SKM-1 (cell line): Measurements from ENCODE around the gene EDARADD.
"Not testable (repeated sequence)": the region's sequence is repeated elsewhere in the genome, so short reads cannot be mapped to it uniquely, and the experiment has no call there.

Experiments used
- DNase-seq: peaks from one replicate; lab custom pipeline; 2025; ENCODE audit not compliant: unreplicated experiment; lab: John Stamatoyannopoulos, UW

EDARADD gene

DNA sequence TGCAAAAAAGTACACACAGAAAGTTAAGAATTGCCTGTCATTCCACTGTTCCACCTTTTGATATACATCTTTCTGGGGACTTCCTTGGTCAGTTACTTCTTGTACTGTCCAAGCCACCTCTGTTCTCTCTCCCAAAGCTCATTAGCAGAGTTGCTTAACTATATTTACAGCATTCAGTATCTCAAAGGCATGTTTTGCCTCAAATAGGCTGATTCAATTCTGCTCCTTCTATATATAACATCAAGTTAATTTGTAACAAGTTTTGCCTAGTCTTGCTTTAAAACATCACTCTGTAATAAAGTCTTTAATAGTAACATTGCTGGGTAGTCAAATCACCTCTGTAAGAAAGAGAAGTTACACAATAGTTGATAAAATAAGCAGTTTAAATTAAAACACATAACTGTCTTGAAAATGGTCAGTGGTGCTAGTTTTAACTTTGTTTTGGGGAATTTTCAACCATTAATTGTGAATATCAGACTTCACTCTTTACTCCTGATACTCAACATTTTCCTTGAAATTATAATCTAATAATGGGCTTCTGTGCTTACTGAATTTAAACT lies 35.7 kb downstream of the EDARADD start:
- no peak for DNase-seq

DNA sequence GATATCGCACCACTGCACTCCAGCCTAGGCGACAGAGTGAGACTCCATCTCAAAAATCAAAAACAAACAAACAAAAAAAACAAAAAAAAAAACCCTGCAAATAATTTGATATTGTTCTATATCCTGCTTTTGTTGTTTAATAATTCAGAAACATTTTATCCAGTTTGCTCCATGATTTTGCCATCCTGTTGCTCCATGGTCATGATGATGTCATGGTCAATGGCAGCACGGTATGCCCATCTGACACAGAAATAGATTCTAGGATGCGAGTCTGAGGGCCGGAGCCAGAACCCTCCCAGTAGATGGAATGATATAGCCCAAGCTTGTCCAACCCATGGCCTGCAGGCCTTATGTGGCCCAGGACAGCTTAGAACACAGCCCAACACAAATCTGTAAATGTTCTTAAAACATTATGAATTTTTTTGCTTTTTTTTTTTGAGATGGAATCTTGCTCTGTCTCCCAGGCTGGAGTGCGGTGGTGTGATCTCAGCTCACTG lies 39.8 kb downstream of the EDARADD start:
- DNase-seq: no peak

DNA sequence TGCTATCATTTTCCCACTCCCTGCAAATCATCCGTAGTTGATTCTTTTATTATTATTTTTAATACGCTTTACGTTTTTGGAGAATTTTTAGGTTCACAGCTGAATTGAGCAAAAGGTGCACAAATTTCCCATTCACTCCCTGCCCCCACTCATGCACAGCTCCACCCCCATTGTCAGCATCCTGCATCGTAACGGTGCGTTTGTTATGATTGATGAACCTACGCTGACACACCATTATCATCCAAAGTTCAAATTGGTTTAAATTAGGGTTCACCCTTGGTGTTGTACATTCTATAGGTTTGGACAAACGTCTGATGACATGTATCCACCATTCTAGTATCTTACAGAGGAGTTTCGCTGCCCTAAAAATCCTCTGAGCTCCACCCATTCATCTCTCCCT lies 44.5 kb downstream of the EDARADD start:
- no peak for DNase-seq

DNA sequence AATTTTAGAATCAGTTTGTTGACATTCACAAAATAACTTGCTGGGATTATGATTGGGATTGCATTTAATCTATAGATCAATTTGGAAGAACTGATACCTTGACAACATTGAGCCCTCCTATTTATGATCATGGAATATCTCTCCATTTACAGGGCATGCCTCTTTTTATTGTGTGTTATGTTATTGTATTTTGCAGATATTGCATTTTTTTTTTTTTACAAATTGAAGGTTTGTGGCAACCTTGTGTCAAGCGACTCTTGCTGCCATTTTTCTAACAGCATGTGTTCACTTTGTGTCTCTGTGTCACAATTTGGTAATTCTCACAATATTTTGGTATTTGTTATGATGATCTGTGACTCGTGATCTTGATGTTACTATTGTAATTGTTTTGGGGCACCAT lies 46.3 kb downstream of the EDARADD start:
- DNase-seq: no peak

DNA sequence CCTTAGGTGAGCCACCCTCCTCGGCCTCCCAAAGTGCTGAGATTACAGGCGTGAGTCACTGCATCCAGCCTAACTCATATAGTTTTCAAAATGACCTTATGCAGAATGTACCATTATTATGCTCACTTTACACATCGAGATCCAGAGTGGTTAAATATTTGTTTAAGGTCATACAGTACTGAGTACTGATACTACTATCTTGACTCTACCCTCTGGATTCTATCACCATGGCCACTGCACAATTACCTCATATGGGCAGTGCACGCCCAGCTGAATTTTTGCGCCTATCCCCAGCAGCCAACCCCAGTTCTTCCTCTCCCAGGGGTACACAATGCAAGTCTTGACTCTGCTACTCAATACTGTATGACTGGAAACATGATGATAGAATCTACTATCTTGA lies 56.7 kb downstream of the EDARADD start:
- no peak for DNase-seq

DNA sequence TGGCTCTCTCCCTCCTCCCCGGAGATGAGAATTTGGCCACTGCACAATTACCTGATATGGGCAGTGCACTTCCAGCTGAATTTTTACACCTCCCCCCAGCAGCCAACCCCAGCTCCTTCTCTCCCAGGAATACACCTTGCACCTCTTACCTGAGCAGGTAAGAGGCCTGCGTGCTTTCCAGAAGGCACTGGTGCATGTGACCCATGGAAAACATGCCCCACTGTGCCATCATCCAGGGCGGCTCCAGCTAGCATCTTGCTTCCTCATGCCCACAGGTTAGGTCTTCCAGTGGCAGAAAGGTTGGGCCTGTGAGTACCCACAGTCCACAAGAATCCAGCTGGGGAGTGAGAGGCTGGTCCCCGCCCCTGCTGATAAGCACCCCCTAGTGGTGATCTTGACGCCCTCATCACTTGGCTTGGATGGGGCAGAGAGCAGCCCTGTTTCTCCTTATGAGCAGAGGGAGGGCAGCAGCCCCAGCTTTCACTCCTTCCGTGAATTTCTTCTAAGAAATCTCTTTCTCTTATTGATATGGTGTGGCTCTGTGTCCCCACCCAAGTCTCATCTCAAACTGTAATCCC lies 57.8 kb downstream of the EDARADD start:
- peak; percentile 65 for DNase-seq

DNA sequence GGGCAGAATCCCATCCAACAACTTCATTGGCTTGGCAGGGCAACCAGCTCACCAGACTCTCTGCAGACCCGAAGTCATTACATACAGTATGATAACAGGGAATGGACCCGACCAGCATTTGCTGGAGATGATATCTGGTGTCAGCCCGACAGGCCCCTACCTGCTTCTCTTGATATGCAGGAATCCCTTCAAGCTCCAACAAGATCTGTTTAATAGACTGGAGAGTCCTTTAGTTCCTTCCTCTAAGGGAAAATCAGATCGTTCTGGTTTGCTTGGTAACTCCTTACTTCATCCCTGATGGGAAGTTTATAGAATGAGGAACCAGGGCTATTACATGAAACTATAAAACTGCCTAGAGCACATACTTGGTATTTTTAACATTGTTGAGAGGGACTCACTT lies 61.2 kb downstream of the EDARADD start:
- peak; percentile 27 for DNase-seq

DNA sequence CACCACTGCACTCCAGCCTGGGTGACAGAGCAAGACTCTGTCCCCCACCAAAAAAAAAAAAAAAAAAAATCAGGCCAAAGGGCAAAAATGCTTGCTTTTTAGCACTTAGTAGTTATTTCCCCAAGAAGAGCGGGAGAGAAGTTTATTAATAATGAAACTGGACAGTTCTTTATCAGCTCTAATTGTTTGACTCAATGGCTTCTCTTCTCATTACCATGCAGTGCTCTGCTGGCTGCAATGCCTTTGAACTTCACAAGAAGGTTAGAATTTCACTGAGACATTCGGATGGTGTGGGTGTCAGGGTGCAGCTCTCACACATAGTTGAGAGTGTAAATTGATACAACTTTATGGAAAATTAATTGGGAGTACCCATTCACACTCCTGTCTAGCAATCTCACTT lies 63.7 kb downstream of the EDARADD start:
- DNase-seq: no peak

DNA sequence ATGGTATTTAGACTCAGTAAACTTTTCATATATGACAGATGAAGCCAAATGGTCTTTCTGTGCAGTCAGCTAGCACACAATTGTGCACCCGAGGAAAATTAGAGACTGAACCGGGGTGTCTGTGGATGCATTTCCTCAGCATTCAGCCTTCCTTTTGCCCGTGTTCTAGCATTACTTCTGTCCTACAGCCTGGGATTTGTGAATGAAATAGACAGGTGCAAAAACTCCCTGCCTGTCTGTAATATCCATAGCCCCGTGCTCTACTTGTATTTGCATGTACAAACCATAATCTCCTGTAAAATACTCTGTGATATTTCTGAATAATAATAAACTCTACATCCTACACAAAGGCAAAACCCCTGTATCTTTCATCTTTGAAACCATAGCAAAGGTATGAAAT lies 64.9 kb downstream of the EDARADD start:
- no peak for DNase-seq

DNA sequence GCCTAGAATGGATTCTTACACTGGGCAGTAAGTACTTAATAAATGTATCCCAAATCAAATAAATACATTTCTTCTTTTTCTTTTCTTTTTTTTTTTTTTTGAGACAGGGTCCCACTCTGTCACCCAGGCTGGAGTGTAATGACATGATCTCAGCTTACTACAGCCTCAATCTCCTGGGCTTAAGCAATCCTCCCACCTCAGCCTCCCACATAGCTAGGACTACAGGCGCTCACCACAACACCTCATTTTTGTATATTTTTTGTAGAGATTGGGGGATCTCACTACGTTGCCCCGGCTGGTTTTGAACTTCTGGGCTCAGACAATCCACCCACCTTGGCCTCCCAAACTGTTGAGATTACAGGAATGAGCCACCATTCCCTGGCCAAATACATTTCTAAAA lies 66.0 kb downstream of the EDARADD start:
- no peak for DNase-seq

DNA sequence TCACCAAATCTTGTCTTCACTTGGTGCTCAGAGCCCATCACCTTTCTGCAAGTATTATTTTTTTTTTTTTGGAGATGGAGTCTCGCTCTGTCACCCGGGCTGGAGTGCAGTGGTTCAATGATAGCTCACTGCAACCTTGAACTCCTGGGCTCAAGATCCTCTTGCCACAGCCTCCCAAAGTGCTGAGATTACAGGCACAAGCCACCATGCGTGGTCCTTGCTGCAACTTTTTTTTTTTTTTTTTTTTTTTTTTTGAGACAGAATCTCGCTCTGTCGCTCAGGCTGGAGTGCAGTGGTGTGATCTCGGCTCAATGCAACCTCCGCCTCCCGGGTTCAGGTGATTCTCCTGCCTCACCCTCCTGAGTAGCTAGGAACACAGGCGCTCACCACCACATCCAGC lies 70.1 kb downstream of the EDARADD start:
- DNase-seq: not testable (repeated sequence)

DNA sequence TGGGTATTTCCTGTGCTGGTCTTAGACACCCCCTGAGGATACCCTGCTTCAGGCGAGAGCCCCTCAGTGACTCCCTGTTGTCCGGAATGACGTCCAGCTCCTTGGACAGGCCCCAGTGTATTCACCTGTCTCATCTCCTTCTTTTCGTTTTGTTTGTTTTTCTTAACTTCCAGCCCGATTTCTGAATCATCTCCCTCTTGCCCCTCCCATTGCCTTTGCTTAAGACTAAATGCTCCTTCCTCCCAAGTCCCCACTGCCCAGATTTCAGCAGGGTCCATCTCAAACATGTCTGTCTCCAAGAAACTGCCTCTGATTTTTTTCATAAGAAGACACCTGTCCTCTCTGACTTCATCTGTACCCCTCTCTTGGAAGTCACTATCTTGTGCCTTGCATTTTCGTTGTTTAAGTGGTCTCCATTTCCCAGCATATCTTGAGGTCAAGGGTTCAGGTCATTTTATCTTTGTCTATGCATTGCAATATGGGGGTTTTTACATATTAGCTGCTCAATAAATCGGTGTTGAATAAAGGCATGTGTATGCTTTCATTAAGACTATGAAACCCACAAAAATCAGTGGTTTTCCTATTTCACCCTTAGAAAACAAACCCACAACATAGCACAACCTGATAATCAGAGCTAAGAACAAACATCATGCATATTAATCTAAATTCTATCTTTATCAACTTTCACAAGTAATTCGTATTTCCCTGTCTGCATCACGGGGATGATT lies 71.3 kb downstream of the EDARADD start:
- no peak for DNase-seq

DNA sequence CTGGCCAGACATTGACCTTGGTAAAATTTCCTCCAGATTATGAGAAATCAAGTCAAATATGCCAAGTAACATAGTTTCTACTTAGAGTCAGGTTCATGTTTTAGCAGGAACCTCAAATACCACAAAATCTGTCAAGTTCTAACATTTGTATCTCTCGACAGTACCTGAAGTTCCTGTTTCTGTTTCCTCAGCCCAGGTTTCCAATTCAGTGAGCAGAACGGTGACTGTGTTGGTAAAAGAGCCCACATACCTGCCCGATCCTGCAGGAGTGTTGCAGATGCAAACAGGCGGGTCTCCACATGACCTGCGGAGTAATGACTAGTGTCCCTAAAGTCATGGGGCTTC lies 71.8 kb downstream of the EDARADD start:
- DNase-seq: no peak

DNA sequence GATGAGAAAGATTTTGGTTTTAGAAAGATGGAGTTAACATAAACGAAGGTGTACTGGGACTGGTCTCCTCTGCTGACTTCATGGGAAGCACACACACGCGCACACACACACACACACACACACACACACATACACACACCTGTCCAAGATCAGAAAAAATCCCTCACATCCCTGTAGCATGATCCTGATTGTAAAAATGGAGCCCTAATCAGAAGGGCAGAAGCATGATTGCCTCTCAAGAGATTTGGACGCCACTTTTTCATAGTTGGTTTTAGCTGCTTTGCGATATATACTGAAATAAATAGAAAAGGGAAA lies 73.2 kb downstream of the EDARADD start:
- no peak for DNase-seq

DNA sequence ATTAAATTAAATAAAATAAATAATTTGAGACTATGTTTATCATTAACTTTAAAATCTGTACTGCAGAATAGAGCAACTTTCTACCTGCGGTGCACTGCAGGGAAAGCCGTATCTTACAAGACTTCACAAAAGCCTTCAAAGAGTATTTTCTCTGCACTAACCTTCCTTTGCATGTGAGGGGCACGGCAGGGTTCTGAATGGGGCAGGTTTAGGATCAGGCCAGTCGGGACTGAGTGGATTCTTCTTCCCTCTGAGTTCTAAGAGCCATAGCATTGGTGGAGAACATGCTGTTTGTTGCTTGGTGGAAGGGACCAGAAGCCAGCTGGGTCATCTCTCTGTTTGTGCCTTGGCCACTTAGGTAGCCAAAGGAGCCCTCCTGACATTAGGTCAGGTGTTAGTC lies 74.5 kb downstream of the EDARADD start:
- DNase-seq: no peak

DNA sequence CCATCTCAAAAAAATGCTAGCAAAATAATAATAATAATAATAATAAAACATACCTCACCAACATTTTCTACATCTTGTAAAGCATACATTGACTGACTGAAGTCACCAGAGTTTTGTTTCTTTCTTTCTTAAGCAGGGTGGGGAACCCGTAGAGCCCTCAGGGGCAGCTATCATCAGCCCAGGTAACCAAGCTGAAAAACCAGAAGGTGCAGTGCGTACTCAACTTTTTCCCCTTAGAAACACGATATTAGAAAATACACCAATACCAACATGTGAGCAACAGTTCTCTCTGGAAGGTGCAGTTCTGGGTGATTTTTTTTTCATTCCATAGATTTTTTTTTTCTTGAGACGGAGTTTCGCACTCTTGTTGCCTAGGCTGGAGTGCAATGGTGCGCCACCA lies 75.4 kb downstream of the EDARADD start:
- no peak for DNase-seq

DNA sequence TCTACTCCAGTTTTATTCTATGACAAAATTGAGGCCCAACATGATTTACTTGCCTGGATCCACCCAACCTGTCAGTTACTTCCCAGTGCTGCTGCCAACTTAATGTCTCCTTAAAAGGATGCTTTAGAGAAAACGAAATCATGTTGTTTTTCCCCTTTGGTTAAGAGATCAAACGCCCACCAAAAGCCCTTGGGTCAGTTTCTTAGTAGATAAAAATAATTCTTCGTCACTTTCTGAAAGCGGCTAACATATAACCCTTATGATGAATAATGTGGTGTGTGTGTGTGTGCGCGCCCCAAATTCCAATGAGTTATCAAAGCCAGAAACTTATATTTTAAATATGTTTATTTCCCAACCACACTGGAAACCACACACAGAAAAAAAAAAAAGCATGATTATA lies 77.0 kb downstream of the EDARADD start:
- no peak for DNase-seq

DNA sequence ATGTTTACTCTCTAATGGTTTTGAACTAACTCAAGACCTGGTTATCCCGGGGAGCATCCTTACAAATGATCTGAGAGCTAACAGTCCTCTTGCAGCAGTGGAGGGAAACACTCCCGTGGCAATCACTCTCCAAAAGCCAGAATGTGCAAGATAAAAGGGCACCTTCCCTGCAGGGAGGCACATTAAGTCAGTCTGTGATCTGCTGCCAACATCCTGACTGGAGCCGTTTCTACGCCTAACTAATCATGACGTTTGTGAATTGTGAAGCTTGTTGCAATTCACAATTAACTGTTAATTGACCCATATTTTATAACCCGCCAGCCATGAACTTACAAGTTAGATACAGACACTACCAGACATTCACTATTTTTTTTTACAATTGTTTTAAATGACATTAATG lies 77.6 kb downstream of the EDARADD start:
- no peak for DNase-seq

DNA sequence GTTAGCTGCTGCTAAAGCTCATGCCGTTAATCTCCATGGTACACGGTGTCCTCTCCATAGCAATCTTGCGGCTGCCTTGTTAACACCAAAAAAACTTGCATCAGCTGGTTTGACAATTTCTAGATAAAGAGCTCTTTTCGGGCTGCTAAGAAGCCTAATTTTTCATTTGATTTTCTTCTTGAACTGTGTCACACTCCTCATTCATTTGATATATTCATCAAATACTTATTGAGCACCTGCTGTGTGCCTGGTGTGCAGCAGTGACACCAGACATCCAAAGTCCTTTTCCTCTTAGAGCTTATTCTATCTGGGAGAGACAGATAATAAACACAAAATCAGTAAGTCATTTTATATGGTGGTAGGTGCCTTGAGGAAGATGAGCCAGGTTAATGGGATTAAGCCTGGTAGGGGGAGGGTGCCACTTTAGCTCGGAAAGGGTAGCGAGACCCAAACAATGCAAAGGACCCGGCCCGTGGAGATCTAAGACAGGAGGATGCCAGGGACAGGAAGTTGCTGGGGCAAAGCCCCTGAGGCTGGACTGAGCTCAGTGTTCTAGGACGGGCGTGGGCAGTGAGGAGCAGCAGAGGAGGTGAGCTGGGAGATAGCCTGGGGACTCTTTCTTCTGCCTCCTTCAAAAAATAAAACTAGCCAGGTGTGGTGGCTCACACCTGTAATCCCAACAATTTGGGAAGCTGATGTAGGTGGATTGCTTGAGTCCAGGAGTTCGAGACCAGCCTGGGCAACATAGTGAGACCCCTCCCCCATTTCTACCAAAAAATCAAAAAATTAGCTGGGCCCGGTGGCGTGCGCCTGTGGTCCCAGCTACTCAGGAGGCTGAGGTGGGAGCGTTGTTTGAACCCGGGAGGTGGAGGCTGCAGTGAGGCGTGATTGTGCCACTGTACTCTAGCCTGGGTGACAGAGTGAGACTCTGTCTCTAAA lies 79.0 kb downstream of the EDARADD start:
- DNase-seq: no peak

DNA sequence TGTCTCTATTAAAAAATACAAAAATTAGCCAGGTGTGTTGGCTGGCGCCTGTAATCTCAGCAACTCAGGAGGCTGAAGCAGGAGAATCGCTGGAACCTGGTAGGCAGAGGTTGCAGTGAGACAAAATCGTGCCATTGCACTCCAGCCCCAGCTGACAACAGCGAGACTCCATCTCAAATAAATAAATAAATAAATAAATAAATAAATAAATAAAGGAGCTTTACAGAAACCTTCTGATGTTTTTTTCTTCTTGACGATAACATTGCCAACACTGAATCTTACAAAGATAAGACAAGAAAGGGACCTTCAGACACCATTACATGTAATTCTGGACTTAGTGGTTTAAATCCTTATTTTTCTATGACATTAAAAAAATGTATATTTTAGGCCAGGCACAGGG lies 81.9 kb downstream of the EDARADD start:
- DNase-seq: no peak

DNA sequence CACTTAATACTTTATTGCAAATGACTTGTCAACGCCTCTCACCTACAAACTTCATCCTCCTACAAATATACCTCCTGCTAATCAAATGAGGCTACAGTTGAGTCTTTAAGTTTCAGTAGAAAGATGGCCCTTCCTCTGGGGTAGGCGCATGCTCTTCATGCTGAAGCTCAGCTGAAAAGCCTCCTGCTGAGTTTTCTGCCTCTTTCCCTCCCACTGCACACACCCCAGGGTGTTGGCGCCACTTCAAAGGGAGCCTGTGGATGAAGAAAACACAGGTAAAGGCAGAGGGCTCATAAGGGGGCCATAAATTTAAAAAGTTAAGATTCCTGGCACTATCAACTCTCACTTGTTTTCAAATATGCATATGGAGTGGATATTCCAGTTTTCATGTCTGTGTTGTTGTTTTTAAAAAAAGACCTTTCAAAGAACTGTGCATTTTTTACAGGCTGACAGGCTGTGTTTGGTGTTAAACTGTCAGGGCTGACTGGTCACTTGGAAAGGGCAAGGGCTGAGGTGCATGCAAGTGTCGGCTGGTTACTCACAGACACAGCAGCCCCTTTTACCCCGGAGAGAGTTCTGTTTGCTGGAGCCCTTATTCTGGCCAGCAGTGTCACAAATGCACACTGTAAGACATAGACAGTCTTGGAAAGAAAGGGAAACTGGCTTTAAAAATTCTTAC lies 86.8 kb downstream of the EDARADD start:
- DNase-seq: no peak
